Tibial nerve (tissue), 4 donors: ENCODE measurements around the gene COL28A1. TPM values are rescaled to one million over a fixed set of nuclear protein-coding genes. Genes with fewer than 3 reads are reported as not detected.

Source experiments
- DNase-seq, 2 donors: peaks; one replicate each; pipeline ENCODE4 v3.0.0-alpha.2; 2019; ENCODE audit warnings: low spot score in 2 of 2
- H3K27ac ChIP-seq, 4 donors: fragments of 200-600 bp; sonication (generic) in 3 of 4; one replicate each; pipeline ENCODE4 v1.5.1; 2017 to 2019; ENCODE audit warnings: mild to moderate bottlenecking in 1 of 4
- H3K27me3 ChIP-seq, 2 donors: fragments of 200-600 bp; sonication (generic) in 1 of 2; one replicate each; pipeline versions ENCODE4 v1.5.1 to v1.6.0; 2017 to 2019
- H3K36me3 ChIP-seq, 3 donors: fragments of 200-600 bp; sonication (generic); one replicate each; pipeline ENCODE4 v1.5.1; 2018 to 2019
- H3K4me1 ChIP-seq, 4 donors: fragments of 200-600 bp; sonication (generic) in 3 of 4; one replicate each; pipeline ENCODE4 v1.5.1; 2017 to 2019
- H3K4me3 ChIP-seq, 4 donors: fragments of 200-600 bp; sonication (generic) in 3 of 4; one replicate each; pipeline ENCODE4 v1.5.1; 2017 to 2019; ENCODE audit warnings: mild to moderate bottlenecking in 1 of 4, moderate library complexity in 1 of 4
- H3K9me3 ChIP-seq, 4 donors: fragments of 200-600 bp; sonication (generic) in 3 of 4; one replicate each; pipeline ENCODE4 v1.5.1; 2017 to 2019
- EP300 ChIP-seq, 2 donors: sonication (generic); formaldehyde crosslinking; IDR thresholded peaks; one replicate each; pipeline ENCODE4 v1.6.1; 2017; ENCODE audit warnings: antibody characterized with exemption in 2 of 2, mild to moderate bottlenecking in 1 of 2
- POLR2A ChIP-seq, 2 donors: fragments of 450-650 bp; IDR thresholded peaks; one replicate each; pipeline ENCODE4 v1.6.1; 2017; ENCODE audit warnings: antibody characterized with exemption in 2 of 2, mild to moderate bottlenecking in 2 of 2, moderate library complexity in 2 of 2
- WGBS, 2 donors: methylation state at CpG; one replicate each; pipeline ENCODE4 v1.1.5; 2018; 5-methylcytosine and 5-hydroxymethylcytosine counted together
- total RNA-seq, 4 donors: library from RNA; depleted of rRNA; stranded (reverse); fragments of >200 nt; gene quantifications; one replicate each; pipeline ENCODE4 v1.1.0, GENCODE V29; 2016
- TF ChIP-seq, protein P1 (sequence below), 5 experiments: fragments of 200-600 bp in 3 of 5; fragments of 450-650 bp in 2 of 5; sonication (generic) in 3 of 5; IDR thresholded peaks; one replicate each; pipeline ENCODE4 v1.5.1; 2016 to 2019; ENCODE audit warnings: antibody characterized with exemption in 5 of 5, mild to moderate bottlenecking in 3 of 5, moderate library complexity in 2 of 5

Gene COL28A1
- total RNA-seq, 4 donors from 2014 or later: 60.0 to 142 (median 122) TPM

DNA sequence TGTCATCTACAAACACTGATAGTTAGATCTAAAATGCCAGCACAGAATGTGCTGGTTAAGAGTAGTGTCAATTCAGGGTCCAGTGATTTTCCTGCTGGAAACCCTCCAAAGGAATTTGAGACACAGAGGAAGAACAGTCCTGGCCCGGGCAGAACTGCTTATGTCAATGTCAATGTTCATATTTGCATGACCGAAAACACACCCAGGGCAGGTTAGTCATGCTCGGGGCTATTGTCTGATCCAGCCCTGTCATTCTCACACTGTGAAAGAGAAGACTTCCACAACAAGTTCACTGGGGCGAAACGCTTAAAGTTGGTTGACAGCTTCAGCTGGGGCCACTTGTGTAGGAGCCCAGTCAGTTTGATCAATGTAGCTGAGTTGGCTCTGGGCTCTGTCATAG, 214.0 kb downstream of the COL28A1 start:
- TF ChIP-seq POLR2A (IDR thresholded peaks at IDR 0.05) (no peak), EP300 (IDR thresholded peaks at IDR 0.05) (no peak)
- TF ChIP-seq, protein P1, sequence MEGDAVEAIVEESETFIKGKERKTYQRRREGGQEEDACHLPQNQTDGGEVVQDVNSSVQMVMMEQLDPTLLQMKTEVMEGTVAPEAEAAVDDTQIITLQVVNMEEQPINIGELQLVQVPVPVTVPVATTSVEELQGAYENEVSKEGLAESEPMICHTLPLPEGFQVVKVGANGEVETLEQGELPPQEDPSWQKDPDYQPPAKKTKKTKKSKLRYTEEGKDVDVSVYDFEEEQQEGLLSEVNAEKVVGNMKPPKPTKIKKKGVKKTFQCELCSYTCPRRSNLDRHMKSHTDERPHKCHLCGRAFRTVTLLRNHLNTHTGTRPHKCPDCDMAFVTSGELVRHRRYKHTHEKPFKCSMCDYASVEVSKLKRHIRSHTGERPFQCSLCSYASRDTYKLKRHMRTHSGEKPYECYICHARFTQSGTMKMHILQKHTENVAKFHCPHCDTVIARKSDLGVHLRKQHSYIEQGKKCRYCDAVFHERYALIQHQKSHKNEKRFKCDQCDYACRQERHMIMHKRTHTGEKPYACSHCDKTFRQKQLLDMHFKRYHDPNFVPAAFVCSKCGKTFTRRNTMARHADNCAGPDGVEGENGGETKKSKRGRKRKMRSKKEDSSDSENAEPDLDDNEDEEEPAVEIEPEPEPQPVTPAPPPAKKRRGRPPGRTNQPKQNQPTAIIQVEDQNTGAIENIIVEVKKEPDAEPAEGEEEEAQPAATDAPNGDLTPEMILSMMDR (IDR thresholded peaks at IDR 0.05): no peak
- WGBS, 2 donors: 52 to 62% methylated on average over 5 of the region's 5 CpGs
- DNase-seq: no peak
- Histone ChIP-seq H3K27ac (no peak overlapping the region), H3K36me3 (no peaks in the 10 kb centered on the region), H3K9me3 (no peaks in the 10 kb centered on the region), H3K4me1 (no peaks in the 10 kb centered on the region), H3K27me3 (no peaks in the 10 kb centered on the region), H3K4me3 (no peak overlapping the region)

DNA sequence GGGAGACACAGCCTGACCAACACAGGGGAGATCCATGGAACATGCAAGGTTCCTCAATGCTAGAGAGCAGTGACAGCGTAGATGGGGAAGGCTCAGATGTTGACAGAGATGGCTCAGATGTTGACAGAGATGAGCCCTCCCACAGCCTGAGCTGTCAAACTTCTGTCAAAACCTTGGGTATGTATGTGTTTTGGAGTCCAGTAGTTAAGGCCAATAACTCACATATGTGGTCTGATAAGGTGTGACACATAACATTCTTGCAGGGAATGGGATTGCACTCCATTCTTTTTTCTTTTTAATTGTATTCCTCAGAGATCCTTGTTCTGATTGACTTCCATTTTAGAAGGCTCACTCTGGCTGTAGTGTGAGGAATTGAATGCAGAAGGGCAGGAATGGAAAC, 217.1 kb downstream of the COL28A1 start:
- Histone ChIP-seq H3K4me3 (no peak overlapping the region), H3K27ac (no peak overlapping the region), H3K4me1 (no peaks in the 10 kb centered on the region), H3K9me3 (no peaks in the 10 kb centered on the region), H3K27me3 (no peaks in the 10 kb centered on the region), H3K36me3 (no peaks in the 10 kb centered on the region)
- no peak for DNase-seq
- TF ChIP-seq, protein P1 (IDR thresholded peaks at IDR 0.05): no peak
- TF ChIP-seq POLR2A (IDR thresholded peaks at IDR 0.05) (no peak), EP300 (IDR thresholded peaks at IDR 0.05) (no peak)
- WGBS, 2 donors: 91 to 100% methylated on average over 1 of the region's 1 CpG

DNA sequence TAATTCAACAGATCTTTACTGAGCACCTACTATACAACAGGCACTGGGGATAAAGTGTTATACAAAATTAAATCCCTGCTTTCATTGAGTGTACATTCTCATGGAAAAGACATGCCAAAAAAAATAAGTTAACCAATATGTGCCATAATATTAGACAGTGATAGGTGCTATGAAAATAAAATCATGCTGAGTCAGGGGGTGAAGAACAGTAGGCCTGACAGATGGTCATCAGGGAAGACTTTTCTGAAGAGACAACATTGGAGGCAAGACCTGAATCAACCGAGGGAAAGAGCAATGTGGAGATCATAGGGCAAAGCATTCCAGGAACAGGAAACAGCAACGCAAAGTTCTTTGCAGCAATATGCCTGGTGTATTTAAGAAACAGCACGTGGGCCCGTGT, 217.8 kb downstream of the COL28A1 start:
- TF ChIP-seq POLR2A (IDR thresholded peaks at IDR 0.05) (no peak), EP300 (IDR thresholded peaks at IDR 0.05) (no peak)
- TF ChIP-seq, protein P1 (IDR thresholded peaks at IDR 0.05): no peak
- Histone ChIP-seq H3K27ac (no peak overlapping the region), H3K4me3 (no peak overlapping the region), H3K27me3 (no peaks in the 10 kb centered on the region), H3K9me3 (no peaks in the 10 kb centered on the region), H3K36me3 (no peaks in the 10 kb centered on the region), H3K4me1 (no peaks in the 10 kb centered on the region)
- 67 to 76% methylated on average over 4 of the region's 4 CpGs for WGBS, 2 donors
- DNase-seq: no peak

DNA sequence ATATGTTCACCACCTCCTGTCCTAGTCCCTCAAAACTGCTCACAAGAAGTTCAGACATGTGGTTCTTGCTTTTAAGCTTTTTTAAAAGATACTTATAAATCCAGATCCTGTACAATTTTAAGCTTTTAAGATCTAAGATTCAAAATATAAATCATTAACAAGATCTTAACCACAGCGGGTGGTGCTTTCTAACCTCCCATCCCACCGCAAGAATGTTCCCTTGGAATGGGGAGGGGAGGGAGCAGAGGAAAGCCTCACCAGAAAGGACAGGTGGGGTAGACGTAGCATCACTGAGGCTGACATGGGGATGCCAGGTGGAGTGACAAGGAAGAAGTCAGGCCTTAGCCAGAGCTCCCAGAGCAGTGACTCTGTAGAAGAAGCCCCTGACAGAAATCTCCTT, 219.8 kb downstream of the COL28A1 start:
- TF ChIP-seq EP300 (IDR thresholded peaks at IDR 0.05): no peak
- no peak for TF ChIP-seq POLR2A (IDR thresholded peaks at IDR 0.05)
- TF ChIP-seq, protein P1 (IDR thresholded peaks at IDR 0.05): no peak
- no peaks in the 10 kb centered on the region for H3K36me3 ChIP-seq
- DNase-seq: no peak
- no peaks in the 10 kb centered on the region for H3K27me3 ChIP-seq
- H3K4me3 ChIP-seq: no peak overlapping the region
- no peaks in the 10 kb centered on the region for H3K9me3 ChIP-seq
- H3K4me1 ChIP-seq: no peaks in the 10 kb centered on the region
- WGBS, 2 donors: 80 to 84% methylated on average over 3 of the region's 3 CpGs
- H3K27ac ChIP-seq: no peak overlapping the region

DNA sequence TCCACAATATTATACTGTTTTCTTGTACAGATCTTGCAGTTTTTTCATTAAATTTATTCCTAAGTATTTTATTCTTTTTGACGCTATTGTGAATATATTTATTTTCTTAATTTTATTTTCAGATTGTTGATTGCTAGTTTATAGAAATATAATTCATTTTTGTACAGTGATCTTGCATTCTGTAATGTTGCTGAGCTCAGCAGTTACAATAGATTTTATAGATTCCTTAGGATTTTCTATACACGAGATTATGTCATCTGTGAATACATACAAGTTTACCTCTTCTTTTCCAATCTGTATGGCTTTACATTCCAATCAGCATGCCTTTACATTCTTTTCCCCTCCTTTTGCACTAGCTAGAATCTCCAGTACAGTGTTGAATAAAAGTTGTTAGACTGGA, 223.3 kb downstream of the COL28A1 start:
- TF ChIP-seq, protein P1 (IDR thresholded peaks at IDR 0.05): no peak
- TF ChIP-seq EP300 (IDR thresholded peaks at IDR 0.05): no peak
- no peak for TF ChIP-seq POLR2A (IDR thresholded peaks at IDR 0.05)
- H3K27me3 ChIP-seq: no peaks in the 10 kb centered on the region
- no peak overlapping the region for H3K4me3 ChIP-seq
- 64 to 68% methylated on average over 2 of the region's 2 CpGs for WGBS, 2 donors
- no peak overlapping the region for H3K27ac ChIP-seq
- H3K4me1 ChIP-seq: no peaks in the 10 kb centered on the region
- H3K36me3 ChIP-seq: no peaks in the 10 kb centered on the region
- no peaks in the 10 kb centered on the region for H3K9me3 ChIP-seq
- DNase-seq: no peak
